SK-N-SH (cell line): ENCODE results near the gene LRRC10B. TPM values are rescaled to one million over a fixed set of nuclear protein-coding genes. Genes with fewer than 3 reads are reported as not detected.

Experiments used
- CTCF ChIA-PET: fragments of 300-600, 350-600 bp; formaldehyde crosslinking; extraction: SDS; loops from one replicate; lab custom pipeline; 2021; lab: Yijun Ruan, JAX
- POLR2A ChIA-PET: fragments of 350-600 bp; sonication (Branson Sonifier 250); formaldehyde crosslinking; extraction: SDS; loops from one replicate; lab custom pipeline; 2020; ENCODE audit warnings: antibody characterized with exemption, inconsistent platforms; lab: Yijun Ruan, JAX
- DNase-seq: peaks from one replicate; pipeline ENCODE4 v3.0.0; 2012
- H2AFZ ChIP-seq: fragments of 200-600 bp; sonication (generic); 2 replicates; pipeline ENCODE4 v1.8.1; 2016; ENCODE audit warnings: antibody characterized with exemption, mild to moderate bottlenecking, low read depth
- H3F3A ChIP-seq: fragments of 200-600 bp; sonication (generic); replicated peaks from 2 replicates; pipeline ENCODE3; 2016; ENCODE audit warnings: antibody characterized with exemption, mild to moderate bottlenecking; ENCODE audit not compliant: insufficient read depth
- H3K27ac ChIP-seq, 2 experiments: fragments of 200-500 bp in 1 of 2; fragments of 200-600 bp in 1 of 2; sonication (Bioruptor generic) in 1 of 2; sonication (generic), shearing (Covaris generic) in 1 of 2; 2 replicates each; pipeline versions ENCODE4 v1.5.1 to v1.6.1; 2014 to 2016; ENCODE audit warnings: low read depth in 2 of 2, inconsistent platforms in 1 of 2, low read length in 1 of 2, mild to moderate bottlenecking in 1 of 2, mixed read lengths in 1 of 2
- H3K27me3 ChIP-seq: fragments of 200-600 bp; sonication (generic), shearing (Covaris generic); 2 replicates; pipeline ENCODE4 v1.6.1; 2016; ENCODE audit warnings: mixed run types; ENCODE audit not compliant: insufficient read depth
- H3K36me3 ChIP-seq, 2 experiments: fragments of 200-500 bp in 1 of 2; fragments of 200-600 bp in 1 of 2; sonication (Bioruptor generic) in 1 of 2; sonication (generic) in 1 of 2; replicated peaks in 1 of 2; 2 replicates each; pipeline versions ENCODE3 to v1.5.1; 2014 to 2016; ENCODE audit warnings: low read length in 1 of 2, mild to moderate bottlenecking in 1 of 2; ENCODE audit not compliant: insufficient read depth in 2 of 2, control insufficient read depth in 1 of 2
- H3K4me1 ChIP-seq, 2 experiments: fragments of 200-500 bp in 1 of 2; fragments of 200-600 bp in 1 of 2; sonication (Bioruptor generic) in 1 of 2; sonication (generic), shearing (Covaris generic) in 1 of 2; 2 replicates each; pipeline versions ENCODE4 v1.5.1 to v1.6.1; 2014 to 2016; ENCODE audit warnings: low read depth in 1 of 2, low read length in 1 of 2, mixed run types in 1 of 2; ENCODE audit not compliant: insufficient read depth in 2 of 2, control insufficient read depth in 1 of 2
- H3K4me2 ChIP-seq: fragments of 200-600 bp; sonication (generic), shearing (Covaris generic); 2 replicates; pipeline ENCODE4 v1.6.1; 2017; ENCODE audit warnings: mixed run types
- H3K4me3 ChIP-seq, 2 experiments: fragments of 200-500 bp in 1 of 2; fragments of 200-600 bp in 1 of 2; sonication (Bioruptor generic) in 1 of 2; sonication (generic), shearing (Covaris generic) in 1 of 2; 2 replicates each; pipeline versions ENCODE4 v1.5.1 to v1.8.1; 2014 to 2016; ENCODE audit warnings: low read depth in 2 of 2, inconsistent platforms in 1 of 2, low read length in 1 of 2, mild to moderate bottlenecking in 1 of 2, mixed read lengths in 1 of 2, moderate library complexity in 1 of 2
- H3K79me2 ChIP-seq: fragments of 200-600 bp; sonication (generic); 2 replicates; pipeline ENCODE4 v1.8.1; 2017; ENCODE audit warnings: mild to moderate bottlenecking; ENCODE audit not compliant: insufficient read depth
- H3K9ac ChIP-seq: fragments of 200-600 bp; sonication (generic); 2 replicates; pipeline ENCODE4 v1.6.1; 2017; ENCODE audit warnings: mixed run types
- H3K9me2 ChIP-seq: fragments of 200-600 bp; sonication (generic); 2 replicates; pipeline ENCODE4 v1.6.1; 2017; ENCODE audit warnings: mixed run types
- H3K9me3 ChIP-seq: fragments of 200-600 bp; sonication (generic); 2 replicates; pipeline ENCODE4 v1.6.1; 2017; ENCODE audit warnings: mixed run types, mild to moderate bottlenecking, moderate library complexity
- H4K20me1 ChIP-seq: fragments of 200-600 bp; sonication (generic); 2 replicates; pipeline ENCODE4 v1.6.1; 2017; ENCODE audit warnings: mild to moderate bottlenecking, mixed run types; ENCODE audit not compliant: insufficient read depth
- EZH2phosphoT487 ChIP-seq: fragments of 200-600 bp; sonication (generic); IDR thresholded peaks from 2 replicates; pipeline ENCODE4 v1.6.1; 2017; ENCODE audit warnings: low read depth, mixed run types, mild to moderate bottlenecking, antibody characterized with exemption, moderate library complexity, borderline replicate concordance
- FOXM1 ChIP-seq: IDR thresholded peaks from 2 replicates; pipeline ENCODE4 v1.4.0; 2012; ENCODE audit warnings: low read depth, mild to moderate bottlenecking
- GATA2 ChIP-seq: sonication (generic); formaldehyde crosslinking; IDR thresholded peaks from 2 replicates; pipeline ENCODE4 v1.5.0; 2020; ENCODE audit warnings: mild to moderate bottlenecking, missing genetic modification reagents
- JUND ChIP-seq: IDR thresholded peaks from 2 replicates; pipeline ENCODE4 v1.4.0; 2012
- MXI1 ChIP-seq: IDR thresholded peaks from 2 replicates; pipeline ENCODE4 v1.6.1; 2012; ENCODE audit warnings: mild to moderate bottlenecking, low read depth, low read length, improper control_type of control experiment
- POLR2AphosphoS5 ChIP-seq: IDR thresholded peaks from 2 replicates; pipeline ENCODE4 v1.6.1; 2012; ENCODE audit warnings: low read depth, low read length
- RCOR1 ChIP-seq: fragments of 150-350 bp; IDR thresholded peaks from 2 replicates; pipeline ENCODE4 v1.6.1; 2017; ENCODE audit warnings: antibody characterized with exemption, low read length
- RXRA ChIP-seq: IDR thresholded peaks from 2 replicates; pipeline ENCODE4 v1.4.0; 2012; ENCODE audit warnings: low read depth, mild to moderate bottlenecking, borderline replicate concordance
- SMC3 ChIP-seq: IDR thresholded peaks from 2 replicates; pipeline ENCODE4 v1.6.1; 2012; ENCODE audit warnings: low read depth, low read length, improper control_type of control experiment
- WGBS: methylation state at CpG from one replicate; pipeline ENCODE4 v1.1.6; 2017; ENCODE audit warnings: low lambda C conversion rate; 5-methylcytosine and 5-hydroxymethylcytosine counted together
- polyA plus RNA-seq, 3 experiments: library from polyadenylated mRNA; depleted of rRNA; stranded (reverse); fragments of >200 nt; gene quantifications; 2 replicates each; pipeline ENCODE4 v1.2.3, GENCODE V29; 2012
- TF ChIP-seq, protein P1 (sequence below): IDR thresholded peaks from 2 replicates; pipeline ENCODE4 v1.4.0; 2012; ENCODE audit warnings: low read depth
- TF ChIP-seq, protein P2 (sequence below): fragments of 200-600 bp; sonication (generic); IDR thresholded peaks from 2 replicates; pipeline ENCODE4 v1.6.1; 2017; ENCODE audit warnings: antibody characterized with exemption, mild to moderate bottlenecking, moderate library complexity

LRRC10B gene
- polyA plus RNA-seq, 1 of the 3 experiments (the other 2 are of a cell fraction), result not detected

DNA sequence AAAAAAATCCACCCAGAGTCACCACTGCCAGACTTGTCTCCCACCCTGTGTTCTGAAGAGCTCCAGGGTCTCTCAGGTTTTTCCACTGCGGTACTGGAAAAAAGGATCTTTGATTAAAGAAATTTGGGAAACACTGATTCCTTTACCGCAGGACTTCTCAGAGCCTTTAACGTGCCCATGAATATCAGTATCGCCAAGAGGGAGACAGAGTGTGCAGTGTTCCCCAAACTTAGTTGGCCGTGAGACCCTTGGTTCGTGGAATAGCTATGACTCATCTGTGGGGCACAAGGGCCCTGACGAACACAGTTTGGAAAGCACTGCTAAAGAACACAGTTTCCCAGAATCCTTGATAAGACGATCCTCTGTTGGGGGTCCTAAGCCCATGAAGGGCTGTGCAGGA, 40.6 kb downstream of the LRRC10B start:
- no peak overlapping the region; a peak in 1 of 4 replicates for H3K27ac ChIP-seq
- ChIA-PET POLR2A (no interaction called here), CTCF (interaction anchor here (0.6 to 3.0 kb wide), 7 partner anchors 9 to 72 kb away, joined by 3 to 14 read pairs (median 4); no protein-coding TSS in a partner anchor)
- H3K9me2 ChIP-seq, result no peaks in the 10 kb centered on the region
- H3K4me1 ChIP-seq, result peaks cover 0 to 39% of the 10 kb centered on the region in 2 experiments; a peak in 1 of 4 replicates
- H3K4me3 ChIP-seq, result no peak overlapping the region
- H3K79me2 ChIP-seq, result no peaks in the 10 kb centered on the region
- no peak for DNase-seq
- no peak overlapping the region for H3K9ac ChIP-seq
- no peaks in the 10 kb centered on the region for H3K9me3 ChIP-seq
- H2AFZ ChIP-seq, result no peak overlapping the region
- no peak overlapping the region for H3K4me2 ChIP-seq
- H3K27me3 ChIP-seq, result peaks cover 8% of the 10 kb centered on the region; the same call in 1 of the 2 replicates
- WGBS, result 78% methylated on average over 8 of the region's 8 CpGs
- H3F3A ChIP-seq, result no peaks in the 10 kb centered on the region
- no peaks in the 10 kb centered on the region for H3K36me3 ChIP-seq
- TF ChIP-seq RXRA (no peak), SMC3 (no peak), JUND (no peak), MXI1 (no peak), FOXM1 (no peak)
- TF ChIP-seq, protein P1, sequence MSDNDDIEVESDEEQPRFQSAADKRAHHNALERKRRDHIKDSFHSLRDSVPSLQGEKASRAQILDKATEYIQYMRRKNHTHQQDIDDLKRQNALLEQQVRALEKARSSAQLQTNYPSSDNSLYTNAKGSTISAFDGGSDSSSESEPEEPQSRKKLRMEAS, result no peak
- TF ChIP-seq, protein P2, sequence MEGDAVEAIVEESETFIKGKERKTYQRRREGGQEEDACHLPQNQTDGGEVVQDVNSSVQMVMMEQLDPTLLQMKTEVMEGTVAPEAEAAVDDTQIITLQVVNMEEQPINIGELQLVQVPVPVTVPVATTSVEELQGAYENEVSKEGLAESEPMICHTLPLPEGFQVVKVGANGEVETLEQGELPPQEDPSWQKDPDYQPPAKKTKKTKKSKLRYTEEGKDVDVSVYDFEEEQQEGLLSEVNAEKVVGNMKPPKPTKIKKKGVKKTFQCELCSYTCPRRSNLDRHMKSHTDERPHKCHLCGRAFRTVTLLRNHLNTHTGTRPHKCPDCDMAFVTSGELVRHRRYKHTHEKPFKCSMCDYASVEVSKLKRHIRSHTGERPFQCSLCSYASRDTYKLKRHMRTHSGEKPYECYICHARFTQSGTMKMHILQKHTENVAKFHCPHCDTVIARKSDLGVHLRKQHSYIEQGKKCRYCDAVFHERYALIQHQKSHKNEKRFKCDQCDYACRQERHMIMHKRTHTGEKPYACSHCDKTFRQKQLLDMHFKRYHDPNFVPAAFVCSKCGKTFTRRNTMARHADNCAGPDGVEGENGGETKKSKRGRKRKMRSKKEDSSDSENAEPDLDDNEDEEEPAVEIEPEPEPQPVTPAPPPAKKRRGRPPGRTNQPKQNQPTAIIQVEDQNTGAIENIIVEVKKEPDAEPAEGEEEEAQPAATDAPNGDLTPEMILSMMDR, result no peak
- no peaks in the 10 kb centered on the region for H4K20me1 ChIP-seq

DNA sequence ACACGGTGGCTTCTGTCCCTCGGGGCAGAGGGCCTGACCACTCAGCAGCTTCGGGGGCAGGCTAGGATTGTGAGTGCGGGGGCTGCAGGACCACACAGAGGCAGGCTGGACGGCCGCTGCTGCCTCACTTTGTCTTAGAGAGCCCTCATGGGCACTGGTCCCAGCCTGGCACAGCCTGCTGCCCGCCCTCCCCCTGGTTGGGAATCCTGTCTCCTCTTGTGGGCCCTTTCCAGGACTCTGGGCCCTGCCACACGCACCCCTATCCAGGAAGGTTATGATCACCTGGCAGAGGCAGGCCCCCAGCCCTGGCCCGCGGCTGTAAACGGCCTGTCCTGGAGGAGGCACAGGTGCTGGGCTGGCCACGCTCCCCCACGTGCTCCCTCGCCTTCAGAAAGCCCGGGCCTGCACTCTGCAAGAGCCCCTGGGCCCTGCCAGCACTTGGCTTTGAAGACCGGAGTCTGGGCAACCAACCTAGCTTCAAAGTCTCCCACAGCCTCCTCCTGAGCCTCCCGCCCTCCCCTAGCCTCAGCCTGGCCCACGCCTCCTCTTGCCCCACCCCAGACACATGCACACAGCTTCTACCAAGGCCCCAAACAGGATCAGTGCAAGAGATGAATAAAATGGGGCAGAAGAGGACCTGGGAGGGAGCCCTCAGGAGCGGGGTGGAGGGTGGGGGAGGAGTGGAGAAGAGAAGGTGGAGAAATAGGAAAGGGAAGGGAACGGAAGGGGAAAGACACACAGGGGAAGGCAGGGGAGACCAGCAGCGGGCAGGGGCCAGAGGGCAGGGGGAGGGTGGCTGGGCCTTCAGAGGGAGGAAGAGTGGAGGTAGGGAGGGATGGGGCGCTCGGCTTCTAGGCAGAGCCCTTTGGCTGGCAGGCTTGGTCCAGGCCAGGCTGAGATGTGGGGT, 41.4 kb downstream of the LRRC10B start:
- CTCF ChIA-PET, result interaction anchor here (0.6 to 3.0 kb wide), 5 partner anchors 13 to 28 kb away, joined by 3 to 14 read pairs (median 3); no protein-coding TSS in a partner anchor
- no peak overlapping the region for H2AFZ ChIP-seq
- no peak overlapping the region for H3K9ac ChIP-seq
- peaks cover 16% of the 10 kb centered on the region for H3K27me3 ChIP-seq
- no peaks in the 10 kb centered on the region for H4K20me1 ChIP-seq
- H3K4me2 ChIP-seq, result no peak overlapping the region
- H3K4me1 ChIP-seq, result peaks cover 0 to 46% of the 10 kb centered on the region in 2 experiments; a peak in 1 of 4 replicates
- H3K9me2 ChIP-seq, result no peaks in the 10 kb centered on the region
- no peak overlapping the region for H3K4me3 ChIP-seq
- no peaks in the 10 kb centered on the region for H3K9me3 ChIP-seq
- WGBS, result 59% methylated on average over 9 of the region's 23 CpGs
- POLR2A ChIA-PET, result no interaction called here
- H3K79me2 ChIP-seq, result no peaks in the 10 kb centered on the region
- H3F3A ChIP-seq, result no peaks in the 10 kb centered on the region
- H3K27ac ChIP-seq, result no peak overlapping the region; a peak in 1 of 4 replicates
- no peak for DNase-seq
- no peaks in the 10 kb centered on the region for H3K36me3 ChIP-seq
- TF ChIP-seq RCOR1 (no peak), GATA2 (no peak), EZH2phosphoT487 (no peak), POLR2AphosphoS5 (no peak), FOXM1 (no peak)
